DOHH2 (cell line): Measurements from ENCODE around the gene CD47.

Source experiments
- CTCF ChIP-seq: fragments of 200-600 bp; sonication (generic); IDR thresholded peaks from one replicate; pipeline ENCODE4 v1.5.1; 2014; ENCODE audit warnings: antibody characterized with exemption, mild to moderate bottlenecking, low read depth, low read length; ENCODE audit not compliant: poor library complexity, severe bottlenecking
- EZH2phosphoT487 ChIP-seq: fragments of 200-600 bp; sonication (generic); IDR thresholded peaks from 2 replicates; pipeline ENCODE4 v1.6.1; 2017; ENCODE audit warnings: borderline replicate concordance, mild to moderate bottlenecking, antibody characterized with exemption, low read length, moderate library complexity, mixed read lengths

GRCh38 chr3:108123326-108123725 is 32.5 kb upstream of the CD47 start:
- TF ChIP-seq CTCF (no peak), EZH2phosphoT487 (no peak)
